Testis (tissue), 3 donors: Measurements from ENCODE around the gene NSUN5. TPM values are rescaled to one million over a fixed set of nuclear protein-coding genes. Genes with fewer than 3 reads are reported as not detected.
"Not testable (repeated sequence)": the region's sequence is repeated elsewhere in the genome, so short reads cannot be mapped to it uniquely, and the experiment has no call there.

Experiments used
- DNase-seq: peaks from one replicate; pipeline ENCODE4 v3.0.0-alpha.2; 2019
- H3K27ac ChIP-seq, 2 donors: fragments of 200-600 bp; sonication (generic); one replicate each; pipeline ENCODE4 v1.5.1; 2019
- H3K27me3 ChIP-seq: fragments of 200-600 bp; sonication (generic); one replicate; pipeline ENCODE4 v1.5.1; 2019
- H3K36me3 ChIP-seq: fragments of 200-600 bp; sonication (generic); one replicate; pipeline ENCODE4 v1.5.1; 2017; ENCODE audit warnings: low read depth; ENCODE audit errors: missing control alignments
- H3K4me1 ChIP-seq: fragments of 200-600 bp; sonication (generic); one replicate; pipeline ENCODE4 v1.5.1; 2019
- H3K4me3 ChIP-seq, 2 donors: fragments of 200-600 bp; sonication (generic); one replicate each; pipeline ENCODE4 v1.5.1; 2017 to 2019
- H3K9me3 ChIP-seq: fragments of 200-600 bp; sonication (generic); one replicate; pipeline ENCODE4 v1.5.1; 2017
- POLR2A ChIP-seq: fragments of 450-650 bp; IDR thresholded peaks from one replicate; pipeline ENCODE4 v1.6.1; 2017; ENCODE audit warnings: antibody characterized with exemption, mild to moderate bottlenecking, moderate library complexity
- WGBS, 2 donors: methylation state at CpG; one replicate each; pipeline ENCODE4 v1.1.5; 2018; 5-methylcytosine and 5-hydroxymethylcytosine counted together
- intact Hi-C: fragments of 100-400 bp; cut with DNase I; formaldehyde crosslinking; loops from one replicate; pipeline ENCODE4 v1.15.1; 2023; ENCODE audit warnings: low total_unique reads
- polyA plus RNA-seq: library from polyadenylated mRNA; stranded (reverse); fragments of 350-450 nt; fragmentation: Illumina TruSeq; extraction: RNeasy Lipid Tissue Mini Kit (QIAGEN cat#74804); gene quantifications from one replicate; pipeline ENCODE4 v1.2.3, GENCODE V29; 2014; ENCODE audit warnings: low read depth, low replicate concordance; ENCODE audit not compliant: insufficient read depth
- total RNA-seq, 2 donors: library from RNA; depleted of rRNA; stranded (reverse); fragments of >200 nt; gene quantifications; one replicate each; pipeline ENCODE4 v1.2.3, GENCODE V29; 2016
- TF ChIP-seq, protein P1 (sequence below), 3 experiments: fragments of 450-650 bp in 2 of 3; fragments of 200-600 bp in 1 of 3; sonication (generic) in 1 of 3; IDR thresholded peaks; one replicate each; pipeline ENCODE4 v1.5.1; 2016 to 2019; ENCODE audit warnings: antibody characterized with exemption in 3 of 3, mild to moderate bottlenecking in 2 of 3, moderate library complexity in 1 of 3

Gene NSUN5
- total and polyA plus RNA-seq, 3 donors from 2014 or later, result 36.9 to 53.9 (median 44.3) TPM

DNA sequence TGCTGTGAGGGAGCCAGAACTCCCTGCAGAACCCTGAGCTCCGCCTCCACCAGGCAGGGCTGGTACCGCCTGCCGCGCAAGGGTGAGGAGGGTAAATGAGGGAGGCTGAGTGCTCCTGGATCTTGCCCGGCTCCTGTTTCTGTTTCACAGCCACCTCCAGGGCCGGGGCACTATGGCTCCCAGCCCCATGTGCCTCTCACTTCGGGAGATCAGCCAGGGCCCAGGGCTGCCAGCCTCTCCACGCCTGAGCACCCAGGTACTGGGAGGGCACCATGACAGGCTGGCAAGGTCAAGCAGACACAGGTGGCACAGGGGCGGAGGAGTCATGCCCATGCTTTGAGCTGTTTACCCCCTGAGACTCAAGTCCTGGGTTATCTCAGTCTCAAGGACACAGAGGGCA lies 10.9 kb upstream of the NSUN5 start:
- H3K9me3 ChIP-seq, intact Hi-C loops, H3K27me3 ChIP-seq, H3K36me3 ChIP-seq, H3K27ac ChIP-seq, H3K4me3 ChIP-seq: not testable (repeated sequence)
- 39% methylated on average over 9 of the region's 9 CpGs; no CpG with 5 or more reads in 1 of the 2 donors for WGBS, 2 donors
- peak; percentile 43 for DNase-seq
- peaks cover 10% of the 10 kb centered on the region for H3K4me1 ChIP-seq

- WGBS, 2 donors, result 77 to 81% methylated on average over 9 to 18 of the region's 18 CpGs
- H3K36me3 ChIP-seq, DNase-seq, H3K4me1 ChIP-seq, H3K27me3 ChIP-seq, H3K9me3 ChIP-seq, intact Hi-C loops, H3K4me3 ChIP-seq, H3K27ac ChIP-seq: not testable (repeated sequence)
These were observed 10.1 kb upstream of the NSUN5 start for GRCh38 chr7:73318656-73319204.

- intact Hi-C loops, result no loop called here
- WGBS, 2 donors, result 87 to 92% methylated on average over 8 to 9 of the region's 9 CpGs
- Histone ChIP-seq H3K4me3 (no peak overlapping the region), H3K27me3 (no peaks in the 10 kb centered on the region), H3K9me3 (no peaks in the 10 kb centered on the region), H3K4me1 (peaks cover 5% of the 10 kb centered on the region), H3K36me3 (no peaks in the 10 kb centered on the region), H3K27ac (no peak overlapping the region)
- DNase-seq, result no peak
- TF ChIP-seq POLR2A, result no peak
- TF ChIP-seq, protein P1, sequence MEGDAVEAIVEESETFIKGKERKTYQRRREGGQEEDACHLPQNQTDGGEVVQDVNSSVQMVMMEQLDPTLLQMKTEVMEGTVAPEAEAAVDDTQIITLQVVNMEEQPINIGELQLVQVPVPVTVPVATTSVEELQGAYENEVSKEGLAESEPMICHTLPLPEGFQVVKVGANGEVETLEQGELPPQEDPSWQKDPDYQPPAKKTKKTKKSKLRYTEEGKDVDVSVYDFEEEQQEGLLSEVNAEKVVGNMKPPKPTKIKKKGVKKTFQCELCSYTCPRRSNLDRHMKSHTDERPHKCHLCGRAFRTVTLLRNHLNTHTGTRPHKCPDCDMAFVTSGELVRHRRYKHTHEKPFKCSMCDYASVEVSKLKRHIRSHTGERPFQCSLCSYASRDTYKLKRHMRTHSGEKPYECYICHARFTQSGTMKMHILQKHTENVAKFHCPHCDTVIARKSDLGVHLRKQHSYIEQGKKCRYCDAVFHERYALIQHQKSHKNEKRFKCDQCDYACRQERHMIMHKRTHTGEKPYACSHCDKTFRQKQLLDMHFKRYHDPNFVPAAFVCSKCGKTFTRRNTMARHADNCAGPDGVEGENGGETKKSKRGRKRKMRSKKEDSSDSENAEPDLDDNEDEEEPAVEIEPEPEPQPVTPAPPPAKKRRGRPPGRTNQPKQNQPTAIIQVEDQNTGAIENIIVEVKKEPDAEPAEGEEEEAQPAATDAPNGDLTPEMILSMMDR (IDR thresholded peaks at IDR 0.05), result no peak
These were observed 7.9 kb upstream of the NSUN5 start for GRCh38 chr7:73316521-73316920.

DNA sequence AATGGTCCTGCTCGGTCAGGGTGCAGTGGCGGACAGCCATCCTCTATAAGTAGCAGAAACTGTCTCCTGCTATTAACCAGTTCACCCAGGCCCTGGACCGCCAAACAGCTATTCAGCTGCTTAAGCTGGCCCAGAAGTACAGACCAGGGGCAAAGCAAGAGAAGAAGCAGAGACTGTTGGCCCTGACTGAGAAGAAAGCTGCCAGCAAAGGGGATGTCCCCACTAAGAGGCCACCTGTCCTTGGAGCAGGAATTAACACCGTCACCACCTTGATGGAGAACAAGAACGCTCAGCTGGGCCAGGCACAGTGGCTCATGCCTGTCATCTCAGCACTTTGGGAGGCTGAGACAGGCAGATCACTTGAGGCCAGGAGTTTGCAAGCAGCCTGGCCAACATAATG lies 5.6 kb upstream of the NSUN5 start:
- Histone ChIP-seq H3K9me3 (no peaks in the 10 kb centered on the region), H3K4me1 (no peaks in the 10 kb centered on the region), H3K4me3 (no peak overlapping the region), H3K27ac (no peak overlapping the region), H3K36me3 (no peaks in the 10 kb centered on the region), H3K27me3 (no peaks in the 10 kb centered on the region)
- intact Hi-C loops, result no loop called here
- 83 to 86% methylated on average over 4 to 5 of the region's 5 CpGs for WGBS, 2 donors
- TF ChIP-seq, protein P1 (IDR thresholded peaks at IDR 0.05), result no peak
- no peak for TF ChIP-seq POLR2A
- DNase-seq, result no peak

DNA sequence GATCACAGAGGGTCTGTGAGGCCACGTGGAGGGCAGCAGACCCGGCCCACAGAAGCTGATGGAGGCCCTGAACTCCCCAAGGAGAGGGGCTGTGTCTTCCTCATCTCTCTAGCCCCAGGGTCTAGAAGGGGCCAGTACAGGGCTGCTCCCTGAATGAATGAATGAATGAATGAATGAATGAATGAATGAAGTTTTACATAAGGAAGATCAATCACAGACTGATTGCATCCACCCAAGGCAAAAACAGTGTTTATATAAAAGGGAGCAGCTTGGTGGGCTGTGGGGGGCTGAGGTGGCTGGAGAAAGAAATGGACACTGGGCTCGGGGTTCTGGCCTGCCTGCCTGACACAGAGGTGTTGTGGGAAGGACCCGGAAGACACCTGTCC lies 4.9 kb upstream of the NSUN5 start:
- no peaks in the 10 kb centered on the region for H3K36me3 ChIP-seq
- no peaks in the 10 kb centered on the region for H3K4me1 ChIP-seq
- DNase-seq, result no peak
- no peak overlapping the region for H3K4me3 ChIP-seq
- H3K27ac ChIP-seq, result no peak overlapping the region
- H3K9me3 ChIP-seq, result no peaks in the 10 kb centered on the region
- TF ChIP-seq POLR2A, result no peak
- TF ChIP-seq, protein P1 (IDR thresholded peaks at IDR 0.05), result no peak
- no peaks in the 10 kb centered on the region for H3K27me3 ChIP-seq
- 63 to 90% methylated on average over 4 of the region's 4 CpGs for WGBS, 2 donors
- intact Hi-C loops, result no loop called here

DNA sequence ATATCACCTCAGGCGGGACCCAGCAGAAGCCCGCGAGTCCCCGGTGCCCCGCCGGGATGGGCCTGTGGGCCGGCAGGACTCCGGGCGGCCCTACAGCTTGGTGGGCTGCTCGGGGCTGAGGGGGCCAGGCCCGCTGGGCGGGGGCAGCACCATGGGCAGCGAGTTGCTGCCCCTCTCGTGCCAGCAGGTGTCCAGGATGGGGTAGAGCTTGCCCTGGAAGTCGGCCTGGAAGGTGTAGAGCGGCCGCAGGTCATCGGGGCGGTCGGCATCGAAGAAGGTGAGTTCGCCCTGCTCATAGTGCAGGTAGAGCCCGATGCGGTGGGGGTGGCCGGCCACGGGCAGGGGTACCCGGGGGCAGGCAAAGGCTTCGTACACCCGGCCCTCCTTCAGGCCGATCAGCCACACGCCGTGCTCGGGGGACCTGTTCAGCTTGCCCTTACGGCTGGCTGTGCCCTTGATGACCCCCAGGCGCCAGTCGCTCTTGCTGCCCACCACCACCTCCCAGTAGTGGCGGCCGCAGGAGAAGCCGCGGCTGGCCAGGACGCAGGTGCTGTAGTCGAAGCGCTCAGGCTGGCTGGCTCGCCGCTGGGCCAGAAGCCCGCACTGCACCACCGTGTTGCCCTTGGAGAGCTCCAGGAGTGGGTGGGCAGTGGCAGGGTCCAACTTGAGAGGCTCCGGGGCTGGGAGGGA lies 4.3 kb upstream of the NSUN5 start:
- TF ChIP-seq POLR2A, result no peak
- TF ChIP-seq, protein P1 (IDR thresholded peaks at IDR 0.05), result no peak
- Histone ChIP-seq H3K4me3 (peak overlapping the region in 1 of 2 donors; percentile 10), H3K27me3 (no peaks in the 10 kb centered on the region), H3K27ac (no peak overlapping the region), H3K9me3 (no peaks in the 10 kb centered on the region), H3K36me3 (no peaks in the 10 kb centered on the region), H3K4me1 (peaks cover 3% of the 10 kb centered on the region)
- DNase-seq, result no peak
- 60 to 79% methylated on average over 1 to 46 of the region's 48 CpGs for WGBS, 2 donors
- intact Hi-C loops, result no loop called here

GRCh38 chr7:73311421-73311820 lies 2.8 kb upstream of the NSUN5 start:
- H3K4me3 ChIP-seq, DNase-seq, H3K4me1 ChIP-seq, H3K36me3 ChIP-seq, H3K27ac ChIP-seq, H3K27me3 ChIP-seq, intact Hi-C loops, H3K9me3 ChIP-seq: not testable (repeated sequence)
- 60 to 100% methylated on average over 3 to 7 of the region's 7 CpGs for WGBS, 2 donors
